Astrocyte (in vitro differentiated cells and primary cell): ENCODE data around the gene PFDN2.

Experiments
- EZH2 ChIP-seq: IDR thresholded peaks from 2 replicates; pipeline ENCODE4 v1.6.1; 2012; ENCODE audit warnings: mild to moderate bottlenecking, low read length, inconsistent platforms; ENCODE audit not compliant: insufficient read depth
- TF ChIP-seq, protein P1 (sequence below): IDR thresholded peaks from 2 replicates; pipeline ENCODE4 v1.5.1; 2011; ENCODE audit warnings: low read depth, mild to moderate bottlenecking, inconsistent platforms, low read length, moderate library complexity; ENCODE audit not compliant: insufficient read depth

DNA sequence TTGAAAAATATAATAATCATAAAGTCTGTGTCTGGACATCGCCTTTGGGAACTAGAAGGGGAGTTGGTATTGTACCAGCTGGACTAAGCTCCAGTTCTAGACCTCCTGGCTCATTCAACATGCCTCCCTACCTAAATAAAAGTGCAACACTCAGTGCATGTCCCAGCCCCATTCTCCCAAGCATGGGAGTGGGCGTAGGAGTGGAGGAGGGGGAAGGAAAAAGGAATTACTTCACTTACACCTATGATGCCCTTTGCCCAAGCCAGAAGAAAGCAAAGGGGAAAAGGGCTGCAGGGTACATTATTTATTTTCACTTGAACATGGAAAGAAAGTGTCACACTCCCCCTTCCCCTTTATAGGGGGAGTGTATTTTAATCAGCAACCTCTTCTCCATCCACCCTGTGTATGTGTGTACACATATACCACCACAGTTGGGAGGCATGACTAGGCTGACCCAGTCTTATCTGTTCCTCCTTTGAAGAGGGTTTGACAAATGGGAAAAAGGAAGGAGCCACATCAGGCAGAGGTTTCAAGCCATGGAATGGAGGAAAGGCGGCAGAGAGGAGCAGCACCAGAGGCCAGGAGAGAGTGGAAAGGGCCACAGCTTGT, 3.3 kb upstream of the PFDN2 start:
- no peak for TF ChIP-seq EZH2
- TF ChIP-seq, protein P1, sequence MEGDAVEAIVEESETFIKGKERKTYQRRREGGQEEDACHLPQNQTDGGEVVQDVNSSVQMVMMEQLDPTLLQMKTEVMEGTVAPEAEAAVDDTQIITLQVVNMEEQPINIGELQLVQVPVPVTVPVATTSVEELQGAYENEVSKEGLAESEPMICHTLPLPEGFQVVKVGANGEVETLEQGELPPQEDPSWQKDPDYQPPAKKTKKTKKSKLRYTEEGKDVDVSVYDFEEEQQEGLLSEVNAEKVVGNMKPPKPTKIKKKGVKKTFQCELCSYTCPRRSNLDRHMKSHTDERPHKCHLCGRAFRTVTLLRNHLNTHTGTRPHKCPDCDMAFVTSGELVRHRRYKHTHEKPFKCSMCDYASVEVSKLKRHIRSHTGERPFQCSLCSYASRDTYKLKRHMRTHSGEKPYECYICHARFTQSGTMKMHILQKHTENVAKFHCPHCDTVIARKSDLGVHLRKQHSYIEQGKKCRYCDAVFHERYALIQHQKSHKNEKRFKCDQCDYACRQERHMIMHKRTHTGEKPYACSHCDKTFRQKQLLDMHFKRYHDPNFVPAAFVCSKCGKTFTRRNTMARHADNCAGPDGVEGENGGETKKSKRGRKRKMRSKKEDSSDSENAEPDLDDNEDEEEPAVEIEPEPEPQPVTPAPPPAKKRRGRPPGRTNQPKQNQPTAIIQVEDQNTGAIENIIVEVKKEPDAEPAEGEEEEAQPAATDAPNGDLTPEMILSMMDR, result no peak
